Stimulated activated naive CD8-positive, alpha-beta T cell treated with anti-CD3 and anti-CD28 coated beads, Interleukin-15, Interleukin-2, amounts not matched to agents 100 U/mL and 50 U/mL, for 24 hours (primary cell): ENCODE data around the gene STRIP2.
"Not testable (repeated sequence)": the region's sequence is repeated elsewhere in the genome, so short reads cannot be mapped to it uniquely, and the experiment has no call there.

ENCODE experiments used
- ATAC-seq: fragments of 150-1000 bp; cut with Tn5 transposase; one replicate; pipeline ENCODE4 v1.10.0; 2021
- DNase-seq: peaks from one replicate; pipeline ENCODE4 v3.0.0; 2021

Gene STRIP2

GRCh38 chr7:129433847-129434674 is at the start of gene STRIP2:
Gene STRIP2, plus strand, starts transcription at chr7:129434432. Its CDS starts 41 bp downstream, at chr7:129434473.
- peak; percentile 74 for ATAC-seq
- DNase-seq, result peak; percentile 97

GRCh38 chr7:129385116-129385515 is 49.1 kb upstream of the STRIP2 start:
- no peak for ATAC-seq
- no peak for DNase-seq

- DNase-seq, result no peak
- no peak for ATAC-seq
These were observed 48.6 kb upstream of the STRIP2 start for GRCh38 chr7:129385598-129385997.

- DNase-seq, result no peak
These were observed 47.7 kb upstream of the STRIP2 start for GRCh38 chr7:129386506-129386905.

GRCh38 chr7:129387537-129387936 is 46.7 kb upstream of the STRIP2 start:
- ATAC-seq (no peak), DNase-seq (no peak)

More at GRCh38 chr7:129386506-129386905, 47.7 kb upstream of the STRIP2 start:
- ATAC-seq, result no peak

GRCh38 chr7:129388333-129389098 is 45.7 kb upstream of the STRIP2 start:
- no peak for DNase-seq

GRCh38 chr7:129389829-129390228 is 44.4 kb upstream of the STRIP2 start:
- ATAC-seq (no peak), DNase-seq (no peak)

More at GRCh38 chr7:129388333-129389098, 45.7 kb upstream of the STRIP2 start:
- no peak for ATAC-seq

- DNase-seq (no peak), ATAC-seq (no peak)
These were observed 43.9 kb upstream of the STRIP2 start for GRCh38 chr7:129390314-129390713.

GRCh38 chr7:129391546-129392171 is 42.6 kb upstream of the STRIP2 start:
- no peak for DNase-seq
- no peak for ATAC-seq

GRCh38 chr7:129393255-129393654 is 41.0 kb upstream of the STRIP2 start:
- ATAC-seq (no peak), DNase-seq (no peak)

GRCh38 chr7:129394101-129394500 is 40.1 kb upstream of the STRIP2 start:
- ATAC-seq (no peak), DNase-seq (no peak)

GRCh38 chr7:129394982-129395914 is 39.0 kb upstream of the STRIP2 start:
- ATAC-seq (no peak), DNase-seq (no peak)

GRCh38 chr7:129401228-129401966 is 32.8 kb upstream of the STRIP2 start:
- ATAC-seq (no peak), DNase-seq (no peak)

- DNase-seq (peak; percentile 19), ATAC-seq (peak; percentile 88)
These were observed 32.0 kb upstream of the STRIP2 start for GRCh38 chr7:129401967-129402860.

GRCh38 chr7:129405527-129405926 is 28.7 kb upstream of the STRIP2 start:
- ATAC-seq (no peak), DNase-seq (no peak)

- ATAC-seq, DNase-seq: not testable (repeated sequence)
These were observed 24.0 kb upstream of the STRIP2 start for GRCh38 chr7:129410238-129410637.

- no peak for ATAC-seq
- DNase-seq, result no peak
These were observed 21.7 kb upstream of the STRIP2 start for GRCh38 chr7:129412501-129412900.

- DNase-seq (no peak), ATAC-seq (no peak)
These were observed 17.2 kb upstream of the STRIP2 start for GRCh38 chr7:129417073-129417472.

GRCh38 chr7:129421717-129422250 is 12.4 kb upstream of the STRIP2 start:
- ATAC-seq, result no peak
- no peak for DNase-seq

GRCh38 chr7:129422727-129423126 is 11.5 kb upstream of the STRIP2 start:
- ATAC-seq (no peak), DNase-seq (no peak)
